Lung (tissue), 12 donors: Measurements from ENCODE around the gene SLC18A3. TPM values are rescaled to one million over a fixed set of nuclear protein-coding genes. Genes with fewer than 3 reads are reported as not detected.

Experiments
- ATAC-seq: fragments of 200-7000 bp; cut with Tn5 transposase; one replicate; pipeline ENCODE4 v1.9.1; 2020; ENCODE audit warnings: moderate number of reproducible peaks; ENCODE audit not compliant: insufficient read depth, low FRiP score
- DNase-seq, 3 donors: peaks; one replicate each; pipeline ENCODE4 v3.0.0-alpha.2; 2013 to 2017
- H3K27ac ChIP-seq, 2 donors: one replicate each; pipeline ENCODE4 v1.5.1; 2013; ENCODE audit warnings: mild to moderate bottlenecking in 2 of 2, moderate library complexity in 2 of 2, control low read depth in 1 of 2, inconsistent platforms in 1 of 2, low read depth in 1 of 2, low read length in 1 of 2
- H3K27me3 ChIP-seq, 3 donors: one replicate each; pipeline ENCODE4 v1.5.1; 2013; ENCODE audit warnings: low read length in 2 of 3; ENCODE audit not compliant: control insufficient read depth in 3 of 3, insufficient read depth in 3 of 3
- H3K36me3 ChIP-seq, 4 donors: one replicate each; pipeline ENCODE4 v1.5.1; 2013; ENCODE audit warnings: low read length in 4 of 4, mild to moderate bottlenecking in 1 of 4, moderate library complexity in 1 of 4; ENCODE audit not compliant: control insufficient read depth in 4 of 4, insufficient read depth in 4 of 4
- H3K4me1 ChIP-seq, 5 donors: one replicate each; pipeline ENCODE4 v1.5.1; 2013; ENCODE audit warnings: low read length in 5 of 5, mild to moderate bottlenecking in 2 of 5, moderate library complexity in 1 of 5; ENCODE audit not compliant: control insufficient read depth in 5 of 5, insufficient read depth in 5 of 5
- H3K4me3 ChIP-seq: one replicate; pipeline ENCODE4 v1.5.1; 2013; ENCODE audit warnings: mild to moderate bottlenecking, control low read depth, moderate library complexity
- H3K9ac ChIP-seq, 2 donors: one replicate each; pipeline ENCODE4 v1.5.1; 2013; ENCODE audit warnings: low read length in 2 of 2, control low read depth in 1 of 2; ENCODE audit not compliant: insufficient read depth in 1 of 2
- H3K9me3 ChIP-seq, 4 donors: one replicate each; pipeline ENCODE4 v1.5.1; 2013; ENCODE audit warnings: low read length in 3 of 4, mild to moderate bottlenecking in 1 of 4, moderate library complexity in 1 of 4; ENCODE audit not compliant: control insufficient read depth in 4 of 4, insufficient read depth in 3 of 4
- CTCF ChIP-seq: IDR thresholded peaks from 2 replicates; pipeline ENCODE4 v1.5.1; 2012; ENCODE audit warnings: mild to moderate bottlenecking; ENCODE audit errors: control extremely low read depth, extremely low read depth
- WGBS, 2 donors: extraction: QIAGEN DNeasy Blood & Tissue Kit; methylation state at CpG; one replicate each; pipeline ENCODE4 v1.1.7; 2013; 5-methylcytosine and 5-hydroxymethylcytosine counted together
- polyA plus RNA-seq, 2 donors: library from polyadenylated mRNA; stranded (reverse); fragments of 200-250 nt; gene quantifications; one replicate each; pipeline ENCODE4 v1.2.1, GENCODE V29; 2013
- total RNA-seq, 2 donors: library from RNA; depleted of rRNA in 1 of 2; stranded (reverse); fragments of >200 nt in 1 of 2; gene quantifications; one replicate each; pipeline ENCODE4 v1.2.1, GENCODE V29; 2014 to 2021
- donor health status: control.
- donor health status: control.
- donor health status: Bipolar disorder and iron deficiency.
- donor health status: healthy.
- donor health status: DM: yes; HTN: yes; CAD: no.

SLC18A3 gene
- total and polyA plus RNA-seq, 4 donors, result not detected

GRCh38 chr10:49572594-49573114, 37.5 kb upstream of the SLC18A3 start:
- DNase-seq, result no peak
- H3K27ac ChIP-seq, result no peak overlapping the region
- peaks cover 0 to 9% (median 0%) of the 10 kb centered on the region in 4 donors for H3K9me3 ChIP-seq
- H3K36me3 ChIP-seq, result no peaks in the 10 kb centered on the region
- peaks cover 0 to 2% (median 0%) of the 10 kb centered on the region in 3 donors for H3K27me3 ChIP-seq
- ATAC-seq, result no peak
- no peak overlapping the region for H3K4me3 ChIP-seq
- TF ChIP-seq CTCF, result no peak
- WGBS, 2 donors, result 79 to 81% methylated on average over 9 of the region's 9 CpGs
- no peaks in the 10 kb centered on the region for H3K4me1 ChIP-seq
- no peak overlapping the region for H3K9ac ChIP-seq

DNA sequence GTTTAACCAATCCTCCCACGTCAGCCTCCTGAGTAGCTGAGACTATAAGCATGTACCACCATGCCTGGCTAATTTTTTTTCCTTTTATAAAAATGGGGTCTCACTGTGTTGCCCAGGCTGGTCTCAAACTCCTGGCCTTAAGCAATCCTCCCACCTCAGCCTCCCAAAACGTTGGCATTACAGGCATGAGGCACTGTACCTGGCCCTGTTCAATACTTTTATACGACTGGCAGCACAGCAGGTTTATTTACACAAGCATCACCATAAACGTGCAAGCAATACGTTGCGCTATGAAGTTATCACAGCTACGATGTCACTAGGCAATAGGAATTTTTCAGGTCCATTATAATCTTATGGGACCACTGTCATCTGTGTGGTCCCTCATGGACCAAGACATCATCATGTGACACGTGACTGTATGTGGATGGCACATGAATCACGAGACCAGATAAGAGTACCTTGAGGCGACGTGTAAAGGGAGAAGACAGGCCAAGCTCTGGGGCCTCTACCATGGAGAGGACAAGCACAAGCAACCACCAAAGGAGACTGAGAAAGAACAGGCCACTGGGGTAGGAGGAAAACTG, 34.5 kb upstream of the SLC18A3 start:
- no peak for TF ChIP-seq CTCF
- no peak overlapping the region for H3K4me3 ChIP-seq
- H3K4me1 ChIP-seq, result no peaks in the 10 kb centered on the region
- no peak for ATAC-seq
- 83 to 88% methylated on average over 11 of the region's 11 CpGs for WGBS, 2 donors
- H3K27ac ChIP-seq, result no peak overlapping the region
- peaks cover 0 to 2% (median 0%) of the 10 kb centered on the region in 4 donors for H3K9me3 ChIP-seq
- peaks cover 0 to 2% (median 0%) of the 10 kb centered on the region in 3 donors for H3K27me3 ChIP-seq
- no peak for DNase-seq
- no peaks in the 10 kb centered on the region for H3K36me3 ChIP-seq
- no peak overlapping the region for H3K9ac ChIP-seq

- WGBS, 2 donors, result 78 to 91% methylated on average over 2 of the region's 2 CpGs
- DNase-seq, result no peak
- Histone ChIP-seq H3K4me3 (no peak overlapping the region), H3K9ac (no peak overlapping the region), H3K27ac (no peak overlapping the region), H3K9me3 (no peaks in the 10 kb centered on the region), H3K36me3 (no peaks in the 10 kb centered on the region), H3K4me1 (no peaks in the 10 kb centered on the region), H3K27me3 (peaks cover 0 to 6% (median 0%) of the 10 kb centered on the region in 3 donors)
- no peak for TF ChIP-seq CTCF
- no peak for ATAC-seq
Measured at GRCh38 chr10:49577182-49577925, 32.8 kb upstream of the SLC18A3 start.
